Vagina (tissue), 2 donors: Measurements from ENCODE around the gene CTSL.

Experiments used
- POLR2A ChIP-seq, 2 donors: fragments of 450-650 bp; IDR thresholded peaks; one replicate each; pipeline ENCODE4 v1.6.1; 2017; ENCODE audit warnings: antibody characterized with exemption in 2 of 2, mild to moderate bottlenecking in 2 of 2, moderate library complexity in 2 of 2
- POLR2AphosphoS5 ChIP-seq, 2 donors: sonication (generic); formaldehyde crosslinking; IDR thresholded peaks; one replicate each; pipeline ENCODE4 v1.9.0; 2017; ENCODE audit warnings: antibody characterized with exemption in 2 of 2, mild to moderate bottlenecking in 2 of 2, low read depth in 1 of 2; ENCODE audit not compliant: insufficient read depth in 1 of 2
- TF ChIP-seq, protein P1 (sequence below), 3 experiments: fragments of 450-650 bp in 2 of 3; fragments of 200-600 bp in 1 of 3; sonication (generic) in 1 of 3; IDR thresholded peaks; one replicate each; pipeline ENCODE4 v1.5.1; 2017 to 2019; ENCODE audit warnings: antibody characterized with exemption in 3 of 3, mild to moderate bottlenecking in 2 of 3, moderate library complexity in 2 of 3

DNA sequence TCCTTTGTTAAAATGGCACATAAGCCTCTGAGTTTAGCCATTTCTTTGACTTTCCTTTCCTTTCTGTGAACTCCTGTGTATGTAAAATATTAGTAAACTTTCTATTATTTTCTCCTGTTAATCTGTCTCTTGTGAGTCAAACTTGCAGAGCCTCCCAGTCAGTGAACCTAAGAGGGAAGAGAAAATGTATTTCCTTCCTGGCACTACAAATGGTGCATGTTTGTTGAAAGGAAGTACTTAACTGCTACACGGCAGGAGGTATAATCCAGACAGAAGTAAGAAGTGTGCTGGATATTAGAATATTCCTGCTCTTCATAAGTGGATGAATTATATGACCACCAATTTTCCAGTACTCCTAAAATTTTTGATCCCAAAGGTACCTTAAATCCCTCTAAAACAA, 23.0 kb downstream of the CTSL start:
- TF ChIP-seq, protein P1, sequence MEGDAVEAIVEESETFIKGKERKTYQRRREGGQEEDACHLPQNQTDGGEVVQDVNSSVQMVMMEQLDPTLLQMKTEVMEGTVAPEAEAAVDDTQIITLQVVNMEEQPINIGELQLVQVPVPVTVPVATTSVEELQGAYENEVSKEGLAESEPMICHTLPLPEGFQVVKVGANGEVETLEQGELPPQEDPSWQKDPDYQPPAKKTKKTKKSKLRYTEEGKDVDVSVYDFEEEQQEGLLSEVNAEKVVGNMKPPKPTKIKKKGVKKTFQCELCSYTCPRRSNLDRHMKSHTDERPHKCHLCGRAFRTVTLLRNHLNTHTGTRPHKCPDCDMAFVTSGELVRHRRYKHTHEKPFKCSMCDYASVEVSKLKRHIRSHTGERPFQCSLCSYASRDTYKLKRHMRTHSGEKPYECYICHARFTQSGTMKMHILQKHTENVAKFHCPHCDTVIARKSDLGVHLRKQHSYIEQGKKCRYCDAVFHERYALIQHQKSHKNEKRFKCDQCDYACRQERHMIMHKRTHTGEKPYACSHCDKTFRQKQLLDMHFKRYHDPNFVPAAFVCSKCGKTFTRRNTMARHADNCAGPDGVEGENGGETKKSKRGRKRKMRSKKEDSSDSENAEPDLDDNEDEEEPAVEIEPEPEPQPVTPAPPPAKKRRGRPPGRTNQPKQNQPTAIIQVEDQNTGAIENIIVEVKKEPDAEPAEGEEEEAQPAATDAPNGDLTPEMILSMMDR (IDR thresholded peaks at IDR 0.05) = no peak
- no peak for TF ChIP-seq POLR2A (IDR thresholded peaks at IDR 0.05)
- no peak for TF ChIP-seq POLR2AphosphoS5 (IDR thresholded peaks at IDR 0.05; ENCODE audit: insufficient read depth in 1 of 2, low read depth in 1 of 2)
